ENCODE data around the gene MCF2. TPM values are rescaled to one million over a fixed set of nuclear protein-coding genes. Genes with fewer than 3 reads are reported as not detected.

MCF2 gene
- total and polyA plus RNA-seq, 3 donors from 2014 or later, result 19.6 to 55.5 (median 55.2) TPM

DNA sequence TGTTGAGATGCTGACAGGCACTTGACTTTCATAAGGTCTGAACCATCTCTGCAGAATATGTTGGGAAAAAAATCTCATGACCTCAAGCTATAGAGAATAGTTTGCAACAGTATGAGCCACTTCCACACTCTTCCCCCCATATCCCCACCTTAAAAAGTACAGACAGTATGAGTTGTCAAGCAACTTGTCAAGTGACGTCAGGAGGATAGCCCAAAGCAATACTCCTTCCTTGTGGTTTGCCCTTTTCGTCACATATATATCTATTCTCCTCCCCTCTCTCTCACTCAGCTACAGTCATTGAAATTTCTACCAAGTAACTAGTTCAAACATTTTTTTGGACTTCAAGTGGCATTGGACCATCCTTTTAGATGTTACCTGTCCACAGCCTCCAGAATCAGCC, 67.7 kb downstream of the MCF2 start:
- H3K36me3 ChIP-seq (ENCODE audit: low read depth, missing control alignments), result no peaks in the 10 kb centered on the region
- H3K27me3 ChIP-seq, result no peaks in the 10 kb centered on the region
- H3K9me3 ChIP-seq, result no peaks in the 10 kb centered on the region
- no peak overlapping the region for H3K27ac ChIP-seq
- intact Hi-C loops (cut with DNase I; ENCODE audit: low total_unique reads), result no loop called here
- no peaks in the 10 kb centered on the region for H3K4me1 ChIP-seq
- TF ChIP-seq, protein P1, sequence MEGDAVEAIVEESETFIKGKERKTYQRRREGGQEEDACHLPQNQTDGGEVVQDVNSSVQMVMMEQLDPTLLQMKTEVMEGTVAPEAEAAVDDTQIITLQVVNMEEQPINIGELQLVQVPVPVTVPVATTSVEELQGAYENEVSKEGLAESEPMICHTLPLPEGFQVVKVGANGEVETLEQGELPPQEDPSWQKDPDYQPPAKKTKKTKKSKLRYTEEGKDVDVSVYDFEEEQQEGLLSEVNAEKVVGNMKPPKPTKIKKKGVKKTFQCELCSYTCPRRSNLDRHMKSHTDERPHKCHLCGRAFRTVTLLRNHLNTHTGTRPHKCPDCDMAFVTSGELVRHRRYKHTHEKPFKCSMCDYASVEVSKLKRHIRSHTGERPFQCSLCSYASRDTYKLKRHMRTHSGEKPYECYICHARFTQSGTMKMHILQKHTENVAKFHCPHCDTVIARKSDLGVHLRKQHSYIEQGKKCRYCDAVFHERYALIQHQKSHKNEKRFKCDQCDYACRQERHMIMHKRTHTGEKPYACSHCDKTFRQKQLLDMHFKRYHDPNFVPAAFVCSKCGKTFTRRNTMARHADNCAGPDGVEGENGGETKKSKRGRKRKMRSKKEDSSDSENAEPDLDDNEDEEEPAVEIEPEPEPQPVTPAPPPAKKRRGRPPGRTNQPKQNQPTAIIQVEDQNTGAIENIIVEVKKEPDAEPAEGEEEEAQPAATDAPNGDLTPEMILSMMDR (IDR thresholded peaks at IDR 0.05), result no peak
- no peak for TF ChIP-seq POLR2A (IDR thresholded peaks at IDR 0.05)
- H3K4me3 ChIP-seq, result no peak overlapping the region
- WGBS, 2 donors, result 72 to 74% methylated on average over 2 of the region's 2 CpGs
- no peak for DNase-seq

DNA sequence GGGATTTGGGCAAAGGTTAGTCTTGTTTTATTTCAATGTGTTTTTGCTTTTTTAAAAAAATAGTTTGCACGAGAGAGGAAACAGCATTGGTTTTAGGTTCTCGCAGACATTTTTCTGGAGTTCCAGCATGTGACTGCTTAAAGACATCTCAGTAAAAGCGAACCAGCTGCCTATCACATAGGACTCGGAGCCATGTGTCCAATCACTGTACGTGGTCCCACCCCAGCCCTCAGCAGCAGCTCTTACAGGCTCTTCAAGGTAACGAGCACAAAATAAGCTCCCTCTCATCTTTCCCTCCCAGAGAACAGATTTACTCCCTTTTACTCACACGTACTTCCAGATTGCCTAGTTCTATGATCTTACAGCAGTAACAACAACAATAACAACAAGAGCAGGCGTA, 68.7 kb downstream of the MCF2 start:
- H3K27ac ChIP-seq, result no peak overlapping the region
- no peak overlapping the region for H3K4me3 ChIP-seq
- H3K36me3 ChIP-seq (ENCODE audit: low read depth, missing control alignments), result no peaks in the 10 kb centered on the region
- intact Hi-C loops (cut with DNase I; ENCODE audit: low total_unique reads), result no loop called here
- H3K27me3 ChIP-seq, result no peaks in the 10 kb centered on the region
- WGBS, 2 donors, result 49 to 59% methylated on average over 8 of the region's 8 CpGs
- DNase-seq, result peak; percentile 46
- no peaks in the 10 kb centered on the region for H3K9me3 ChIP-seq
- no peak for TF ChIP-seq POLR2A (IDR thresholded peaks at IDR 0.05)
- TF ChIP-seq, protein P1 (IDR thresholded peaks at IDR 0.05), result no peak
- no peaks in the 10 kb centered on the region for H3K4me1 ChIP-seq

DNA sequence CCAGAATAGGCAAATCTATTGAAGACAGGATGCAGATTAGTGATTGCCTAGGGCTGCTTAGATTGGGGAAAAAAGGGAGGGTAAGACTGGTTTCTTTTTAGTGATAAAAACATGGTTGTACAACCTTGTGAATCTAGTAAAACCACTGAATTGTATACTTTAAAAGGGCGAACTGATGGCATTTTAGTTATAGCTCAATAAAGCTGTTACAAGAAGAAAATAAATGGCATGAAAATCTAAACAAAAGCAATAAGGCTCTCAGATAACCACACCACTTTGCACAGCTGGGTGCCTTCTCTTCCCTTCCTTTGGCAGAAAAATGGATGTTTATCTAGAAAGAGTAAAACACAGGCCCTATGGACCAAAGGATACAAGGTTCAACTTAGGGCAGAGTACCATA, 107.9 kb downstream of the MCF2 start:
- H3K36me3 ChIP-seq (ENCODE audit: low read depth, missing control alignments), result no peaks in the 10 kb centered on the region
- H3K4me1 ChIP-seq, result no peaks in the 10 kb centered on the region
- WGBS, 2 donors, result 81 to 93% methylated on average over 1 of the region's 1 CpG
- no peaks in the 10 kb centered on the region for H3K9me3 ChIP-seq
- intact Hi-C loops (cut with DNase I; ENCODE audit: low total_unique reads), result no loop called here
- H3K27ac ChIP-seq, result no peak overlapping the region
- no peaks in the 10 kb centered on the region for H3K27me3 ChIP-seq
- H3K4me3 ChIP-seq, result no peak overlapping the region
- DNase-seq, result no peak
- TF ChIP-seq POLR2A (IDR thresholded peaks at IDR 0.05), result no peak
- TF ChIP-seq, protein P1 (IDR thresholded peaks at IDR 0.05), result no peak

DNA sequence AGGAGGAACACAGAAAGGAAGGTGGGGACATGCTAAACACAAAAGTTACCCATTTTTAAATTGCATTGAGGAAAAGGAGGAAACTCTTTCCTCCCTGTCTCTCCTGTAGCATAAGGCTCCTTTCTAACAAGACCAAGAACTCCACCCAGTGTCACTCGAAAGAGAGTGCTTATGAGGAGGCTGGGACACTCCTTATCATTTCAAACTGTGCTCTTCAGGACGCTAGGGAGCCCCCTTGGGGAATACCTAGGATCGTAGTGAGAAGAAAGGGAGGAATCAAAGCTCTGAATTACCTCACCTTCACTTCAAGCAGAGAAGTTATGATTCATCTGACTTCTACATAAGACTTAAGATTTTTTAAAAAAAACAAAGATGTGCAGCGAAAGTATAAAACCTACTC, 111.9 kb downstream of the MCF2 start:
- Histone ChIP-seq H3K36me3 (ENCODE audit: low read depth, missing control alignments) (no peaks in the 10 kb centered on the region), H3K4me3 (no peak overlapping the region), H3K9me3 (no peaks in the 10 kb centered on the region), H3K4me1 (no peaks in the 10 kb centered on the region), H3K27me3 (no peaks in the 10 kb centered on the region), H3K27ac (no peak overlapping the region)
- DNase-seq, result no peak
- intact Hi-C loops (cut with DNase I; ENCODE audit: low total_unique reads), result no loop called here
- 48 to 64% methylated on average over 4 of the region's 4 CpGs for WGBS, 2 donors
- TF ChIP-seq, protein P1 (IDR thresholded peaks at IDR 0.05), result no peak
- TF ChIP-seq POLR2A (IDR thresholded peaks at IDR 0.05), result no peak

DNA sequence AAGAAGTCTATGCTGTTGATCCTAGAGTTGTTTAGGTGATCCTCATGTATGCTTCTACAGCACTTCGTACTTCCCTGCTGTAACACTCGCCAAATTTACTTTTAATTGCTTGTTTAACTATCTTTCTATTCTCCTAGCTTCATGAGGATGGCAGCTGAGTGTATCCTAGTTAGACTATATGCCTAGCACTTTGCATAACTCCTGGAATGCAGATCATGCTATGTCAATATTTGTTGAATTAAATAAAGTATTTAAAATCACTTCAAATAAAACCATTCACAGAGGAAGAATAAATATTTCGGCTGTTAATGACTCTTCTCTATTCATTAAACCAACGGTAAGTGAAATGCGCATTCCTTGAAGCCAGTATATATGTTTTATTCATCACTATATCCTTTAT, 122.4 kb downstream of the MCF2 start:
- TF ChIP-seq, protein P1 (IDR thresholded peaks at IDR 0.05), result no peak
- TF ChIP-seq POLR2A (IDR thresholded peaks at IDR 0.05), result no peak
- intact Hi-C loops (cut with DNase I; ENCODE audit: low total_unique reads), result no loop called here
- H3K4me3 ChIP-seq, result no peak overlapping the region
- no peaks in the 10 kb centered on the region for H3K27me3 ChIP-seq
- no peaks in the 10 kb centered on the region for H3K9me3 ChIP-seq
- H3K4me1 ChIP-seq, result no peaks in the 10 kb centered on the region
- DNase-seq, result no peak
- WGBS, 2 donors, result 94 to 95% methylated on average over 5 of the region's 5 CpGs
- no peaks in the 10 kb centered on the region for H3K36me3 ChIP-seq (ENCODE audit: low read depth, missing control alignments)
- no peak overlapping the region for H3K27ac ChIP-seq

All from testis (tissue), 3 donors.